GM19035 (cell line): ENCODE results near the gene FKBP1A.
"Not testable (repeated sequence)": the region's sequence is repeated elsewhere in the genome, so short reads cannot be mapped to it uniquely, and the experiment has no call there.

Source experiments
- ATAC-seq: cut with Tn5 transposase; IDR thresholded peaks from one replicate; pipeline ENCODE4 v1.9.1; 2021; ENCODE audit not compliant: unreplicated experiment

The FKBP1A gene

DNA sequence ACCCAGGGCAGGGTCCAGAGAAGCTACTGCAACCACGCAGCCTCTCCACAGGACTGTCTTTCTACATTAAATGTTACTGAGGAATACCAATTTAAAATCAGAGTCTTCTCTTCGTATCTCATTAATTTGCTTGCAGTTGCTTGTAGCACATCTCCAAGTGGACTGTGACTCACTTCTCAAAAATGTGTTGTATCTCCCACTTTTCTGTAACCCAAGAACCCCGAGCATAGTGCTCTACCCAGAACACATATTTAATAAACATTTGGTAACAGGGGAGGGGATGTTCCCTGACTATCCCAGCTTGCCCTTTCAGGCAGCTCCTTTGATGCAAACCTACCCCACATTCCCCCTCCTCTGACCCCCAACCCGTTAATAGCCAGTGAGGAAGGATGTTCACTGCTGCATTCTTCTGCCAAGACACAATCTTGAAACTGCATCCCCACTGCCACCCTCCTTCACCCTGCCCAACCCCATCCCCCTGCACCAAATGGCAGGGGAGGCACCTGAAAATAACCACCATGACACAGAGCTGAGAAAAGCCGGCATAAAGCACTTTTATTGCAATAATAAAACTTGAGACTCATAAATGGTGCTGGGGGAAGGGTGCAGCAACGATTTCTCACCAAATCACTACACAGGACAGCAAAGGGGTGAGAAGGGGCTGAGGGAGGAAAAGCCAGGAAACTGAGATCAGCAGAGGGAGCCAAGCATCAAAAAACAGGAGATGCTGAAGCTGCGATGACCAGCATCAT, 24.2 kb downstream of the FKBP1A start:
- no peak for ATAC-seq

DNA sequence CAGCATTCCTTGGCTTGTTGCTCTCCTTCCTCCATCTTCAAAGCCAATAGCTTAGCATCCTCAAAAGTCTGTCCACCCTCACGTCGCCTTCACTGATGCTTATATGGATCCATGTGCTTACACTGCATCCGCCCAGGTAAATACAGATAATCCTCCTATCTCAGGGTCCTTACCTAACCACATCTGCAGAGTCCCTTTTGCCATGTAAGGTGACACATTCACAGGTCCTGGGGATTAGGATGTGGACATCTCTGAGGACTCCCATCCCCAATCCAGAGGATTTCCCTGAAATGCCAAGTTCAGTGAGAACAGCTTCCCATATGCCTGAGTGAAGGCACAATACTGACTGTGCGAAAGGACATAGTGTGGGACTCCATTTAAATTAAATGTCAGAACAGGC, 25.4 kb downstream of the FKBP1A start:
- no peak for ATAC-seq

DNA sequence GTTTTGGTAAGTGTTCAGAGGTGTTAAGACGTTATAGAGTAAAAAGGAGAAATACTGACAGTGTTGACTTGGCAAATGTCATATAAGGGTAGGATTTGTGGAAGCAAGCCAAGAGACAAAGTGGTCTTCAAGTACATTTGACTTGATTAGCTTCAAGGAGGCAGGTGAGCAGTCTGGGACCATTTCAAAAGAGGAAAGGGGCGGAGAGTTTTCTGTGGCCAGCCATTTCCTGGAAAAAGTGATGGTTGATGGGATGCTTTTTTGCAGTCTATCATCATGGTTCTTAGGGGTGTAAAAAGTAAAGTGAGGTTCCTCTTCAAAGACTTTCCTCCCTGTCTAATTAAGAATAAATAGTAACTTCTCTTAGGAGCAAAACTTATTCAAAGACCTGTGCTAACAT, 28.7 kb downstream of the FKBP1A start:
- no peak for ATAC-seq

DNA sequence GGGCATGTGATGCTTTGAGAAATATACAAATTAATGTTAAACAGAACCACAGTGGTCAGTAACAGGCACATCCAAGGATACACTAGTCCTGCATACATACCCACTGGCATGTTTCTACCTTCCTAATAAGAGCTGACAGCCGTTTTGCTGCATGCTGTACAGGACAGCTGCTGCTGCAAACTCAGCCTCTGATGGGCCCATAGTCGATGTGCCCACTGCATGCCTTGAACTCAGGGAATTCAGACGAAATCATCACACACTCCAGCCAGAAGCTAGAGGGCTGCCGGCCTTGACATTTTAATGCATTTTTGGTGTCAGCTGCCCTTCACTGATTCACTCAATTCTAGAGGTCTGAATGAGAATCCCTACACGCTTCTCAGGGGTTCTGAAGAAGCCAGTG, 29.3 kb downstream of the FKBP1A start:
- no peak for ATAC-seq

DNA sequence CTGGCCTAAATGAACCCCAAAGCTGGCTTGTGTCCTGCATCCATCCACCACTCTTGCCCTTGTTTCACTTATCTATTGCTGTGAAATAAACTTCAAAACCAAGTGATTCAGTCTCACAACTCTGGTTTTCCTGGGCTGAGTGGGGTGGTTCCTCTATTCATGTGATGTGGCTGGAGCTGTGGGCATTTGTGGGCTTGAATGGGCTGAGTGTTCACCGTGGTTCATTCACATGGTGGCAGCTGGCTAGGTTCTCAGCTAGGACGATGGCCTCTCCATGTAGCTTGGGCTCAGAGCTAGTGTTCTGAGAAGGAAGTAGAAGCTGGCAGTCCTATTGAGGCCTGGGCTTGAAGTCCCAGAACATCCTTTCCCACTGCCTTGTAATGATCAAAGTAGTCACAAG, 30.4 kb downstream of the FKBP1A start:
- no peak for ATAC-seq

DNA sequence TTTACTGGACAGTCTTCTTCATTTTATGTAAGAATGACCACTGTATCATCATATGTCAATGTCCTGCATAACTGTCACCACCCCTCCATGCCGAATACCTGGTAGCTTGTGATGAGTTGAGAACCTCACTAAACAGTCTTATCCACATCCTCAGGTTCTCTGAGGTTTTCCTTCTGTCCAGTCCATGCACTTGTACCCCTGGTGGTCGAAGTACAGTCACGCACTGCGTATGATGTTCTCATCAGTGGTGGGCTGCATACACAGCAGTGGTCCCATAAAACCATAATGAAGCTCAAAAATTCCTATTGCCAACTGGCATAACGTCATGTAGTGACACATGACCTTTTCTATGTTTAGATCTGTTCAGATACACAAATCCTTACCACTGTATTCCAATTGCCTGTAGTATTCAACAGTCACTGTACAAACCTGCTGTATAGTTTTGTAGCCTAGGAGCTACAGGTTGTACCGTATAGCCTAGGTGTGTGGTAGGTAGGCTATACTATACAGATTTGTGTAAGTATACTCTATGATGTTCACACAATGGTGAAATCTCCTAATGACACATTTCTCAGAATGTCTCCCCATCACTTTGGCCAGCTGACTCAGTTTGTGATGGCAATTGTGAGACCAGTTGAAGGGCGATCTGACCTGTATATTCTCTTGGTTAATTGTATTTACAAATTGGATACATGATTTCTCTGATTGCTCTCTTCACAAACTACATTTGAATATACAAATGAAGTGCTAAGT, 32.6 kb downstream of the FKBP1A start:
- no peak for ATAC-seq

DNA sequence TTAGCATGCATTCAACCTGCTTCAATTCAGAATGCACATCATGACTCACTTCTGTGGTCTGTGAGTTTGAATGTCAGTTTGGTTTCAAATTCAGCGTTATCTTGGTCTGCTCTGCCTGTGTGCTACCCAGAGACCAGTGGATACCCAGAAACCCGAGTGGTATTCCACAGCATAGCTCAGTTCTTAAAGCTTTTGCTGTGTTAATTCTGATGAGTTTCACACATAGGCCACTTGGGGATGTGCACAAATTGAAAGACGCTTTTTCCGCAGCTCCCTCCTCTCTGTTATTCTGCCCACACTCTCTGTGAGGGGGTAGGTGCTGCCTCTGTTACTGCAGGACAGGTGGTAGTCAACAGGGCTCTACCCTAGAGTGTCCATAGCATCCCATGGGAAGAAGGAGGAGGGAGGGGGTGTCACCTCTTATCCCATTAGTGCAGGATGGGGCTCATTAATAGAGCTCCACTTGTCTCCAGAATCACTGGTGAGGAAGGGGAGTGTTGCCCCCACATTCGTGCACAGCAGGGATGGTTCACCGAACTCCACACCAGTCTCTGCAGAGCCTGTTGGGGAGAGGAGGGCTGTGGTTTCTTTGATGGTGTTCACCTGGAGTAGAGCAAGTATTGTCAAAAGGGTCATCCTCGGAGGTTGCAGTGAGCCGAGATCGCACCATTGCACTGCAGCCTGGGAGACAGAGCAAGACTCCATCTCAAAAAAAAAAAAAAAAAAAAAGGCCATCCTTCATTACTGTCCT, 34.8 kb downstream of the FKBP1A start:
- ATAC-seq, result no peak

DNA sequence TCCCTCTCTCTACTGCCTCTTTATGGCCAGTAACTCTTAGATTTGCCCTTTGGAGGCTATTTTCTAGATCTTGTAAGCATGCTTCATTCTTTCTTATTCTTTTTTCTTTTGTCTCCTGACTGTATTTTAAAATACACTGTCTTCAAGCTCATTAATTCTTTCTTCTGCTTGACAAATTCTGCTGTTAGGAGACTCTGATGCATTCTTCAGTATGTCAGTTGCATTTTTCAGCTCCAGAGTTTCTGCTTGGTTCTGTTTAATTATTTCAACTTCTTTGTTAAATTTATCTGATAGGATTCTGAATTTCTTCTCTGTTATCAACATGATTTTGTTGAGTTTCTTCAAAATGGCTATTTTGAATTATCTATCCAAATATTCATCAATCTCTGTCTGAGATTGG, 38.9 kb downstream of the FKBP1A start:
- ATAC-seq, result no peak

DNA sequence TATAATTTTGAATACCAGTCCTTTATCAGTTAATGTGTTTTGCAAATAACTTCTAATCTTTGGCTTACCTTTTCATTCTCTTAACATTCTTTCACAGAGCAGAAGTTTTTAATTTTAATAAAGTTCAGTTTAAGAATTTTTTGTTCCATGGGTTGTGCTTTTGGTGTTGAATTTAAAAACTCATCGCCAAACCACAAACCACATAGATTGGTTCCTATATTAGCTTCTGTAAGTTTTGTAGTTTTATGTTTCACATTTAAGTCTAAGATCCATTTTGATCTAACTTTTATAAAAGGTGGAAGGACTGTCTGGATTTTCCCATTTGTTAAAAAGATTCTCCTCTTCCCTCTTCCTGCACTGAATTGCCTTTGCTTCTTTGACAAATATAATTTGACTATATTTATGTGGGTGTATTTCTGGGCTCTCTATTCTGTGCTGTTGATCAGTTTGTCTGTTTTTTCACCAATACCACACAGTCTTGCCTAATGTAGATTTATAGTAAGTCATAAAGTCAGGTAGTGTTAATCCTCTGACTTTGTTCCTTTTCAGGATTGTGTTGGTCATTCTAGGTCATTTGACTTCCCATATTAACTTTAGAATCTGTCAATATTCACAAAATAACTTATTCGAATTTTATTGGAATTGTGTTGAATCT, 46.4 kb downstream of the FKBP1A start:
- ATAC-seq, result no peak

DNA sequence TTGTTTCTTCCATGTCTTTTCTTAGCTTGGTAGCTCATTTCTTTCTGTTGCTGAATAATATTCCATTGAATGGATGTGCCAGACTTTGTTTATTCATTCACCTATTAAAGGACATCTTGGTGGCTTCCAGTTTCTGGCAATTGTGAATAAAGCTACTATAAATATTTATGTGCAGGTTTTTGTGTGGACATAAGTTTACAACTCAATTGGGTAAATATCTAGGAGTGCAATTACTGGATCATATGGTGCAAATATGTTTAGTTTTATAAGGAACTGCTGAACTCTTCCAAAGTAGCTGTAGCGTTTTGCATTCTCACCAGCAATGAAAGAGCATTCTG, 47.1 kb downstream of the FKBP1A start:
- ATAC-seq, result no peak

DNA sequence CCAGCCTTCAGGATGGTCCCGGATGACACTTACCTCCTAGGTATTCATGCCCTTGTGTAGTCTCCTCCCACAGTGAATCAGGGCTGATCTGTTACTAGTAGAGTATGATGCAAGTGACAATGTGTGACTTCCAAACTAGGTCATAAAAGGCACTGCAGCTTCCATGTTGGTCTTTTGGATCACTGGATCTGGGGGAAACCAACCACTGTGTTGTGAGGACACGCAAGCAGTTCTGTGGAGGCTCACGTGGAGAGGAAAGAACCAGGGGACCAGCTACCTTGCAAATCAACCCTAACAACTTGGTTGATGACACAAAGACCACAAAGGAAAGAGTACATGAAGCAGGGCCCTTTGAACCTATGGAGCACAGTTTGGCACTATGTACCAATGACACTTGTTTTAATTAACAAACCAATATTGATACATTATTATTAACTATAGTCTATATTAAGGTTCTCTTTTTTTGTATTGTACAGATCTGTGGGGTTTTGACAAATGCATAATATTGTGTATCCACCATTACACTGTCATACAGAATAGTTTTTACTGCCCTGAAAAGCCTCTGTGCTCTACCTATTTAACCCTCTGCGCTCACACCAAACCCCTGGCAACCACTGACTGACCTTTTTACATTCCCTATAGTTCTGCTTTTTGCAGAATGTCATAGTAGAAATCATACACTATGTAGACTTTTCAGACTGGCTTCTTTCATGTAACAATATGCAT, 47.7 kb downstream of the FKBP1A start:
- ATAC-seq, result no peak

DNA sequence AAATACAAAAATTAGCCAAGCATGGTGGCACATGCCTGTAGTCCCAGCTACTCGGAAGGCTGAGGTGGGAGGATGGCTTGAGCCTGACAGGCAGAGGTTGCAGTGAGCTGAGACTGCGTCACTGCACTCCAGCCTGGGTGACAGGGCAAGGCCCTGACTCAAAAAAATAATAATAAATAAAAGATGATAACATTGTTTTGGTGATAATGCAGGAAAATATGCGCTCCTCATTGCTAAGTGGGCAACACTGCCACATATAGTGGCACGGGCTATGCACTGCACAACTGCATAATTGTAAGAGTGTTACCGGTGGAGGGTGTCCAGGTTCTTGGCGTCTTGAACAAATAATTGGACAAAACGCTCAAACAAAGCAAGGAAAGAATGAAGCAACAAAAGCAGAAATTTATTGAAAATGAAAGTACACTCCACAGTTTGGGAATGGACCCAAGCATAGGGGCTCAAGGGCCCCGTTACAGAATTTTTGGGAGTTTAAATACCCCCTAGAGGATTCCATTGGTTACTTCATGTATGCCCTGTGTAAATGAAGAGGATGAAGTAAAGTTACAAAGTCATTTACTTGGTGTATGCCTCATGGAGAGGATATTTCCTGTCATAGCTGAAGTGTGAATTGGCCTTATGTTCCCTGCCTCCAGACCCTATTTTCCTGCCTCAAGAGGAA, 49.3 kb downstream of the FKBP1A start:
- ATAC-seq, result not testable (repeated sequence)

DNA sequence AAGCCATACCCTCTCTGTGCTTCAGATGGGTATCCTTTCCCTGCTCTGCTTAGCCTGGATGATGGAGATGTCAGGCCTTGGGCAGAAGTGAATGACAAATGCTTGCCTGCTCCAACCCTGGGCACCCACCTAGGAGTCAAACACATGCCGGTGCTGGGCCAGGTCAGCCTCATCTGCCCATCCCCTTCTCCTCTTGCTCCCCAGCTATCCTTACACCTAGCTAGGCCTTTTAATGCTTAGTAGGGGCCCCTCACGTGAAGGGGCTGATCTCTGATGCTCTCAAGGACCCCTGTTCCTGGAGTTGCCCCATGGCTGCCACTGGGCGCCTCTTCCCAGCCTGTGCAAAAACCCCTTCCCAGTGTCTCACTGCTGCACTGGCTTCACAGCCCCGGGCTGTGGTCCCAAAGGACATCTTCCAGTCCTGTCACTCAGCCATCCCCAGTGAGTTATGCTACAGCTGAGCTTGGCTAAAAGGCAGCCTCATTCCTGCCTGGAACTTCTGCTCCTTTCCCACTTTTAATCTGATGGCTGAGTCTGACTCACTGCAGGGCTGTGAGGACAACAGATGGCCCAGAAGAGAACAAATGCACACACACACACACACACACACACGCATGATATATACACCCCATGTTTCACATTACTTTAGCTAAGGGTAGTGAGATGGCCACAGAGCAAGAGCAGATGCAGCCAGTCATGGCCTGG, 51.1 kb downstream of the FKBP1A start:
- ATAC-seq, result no peak

DNA sequence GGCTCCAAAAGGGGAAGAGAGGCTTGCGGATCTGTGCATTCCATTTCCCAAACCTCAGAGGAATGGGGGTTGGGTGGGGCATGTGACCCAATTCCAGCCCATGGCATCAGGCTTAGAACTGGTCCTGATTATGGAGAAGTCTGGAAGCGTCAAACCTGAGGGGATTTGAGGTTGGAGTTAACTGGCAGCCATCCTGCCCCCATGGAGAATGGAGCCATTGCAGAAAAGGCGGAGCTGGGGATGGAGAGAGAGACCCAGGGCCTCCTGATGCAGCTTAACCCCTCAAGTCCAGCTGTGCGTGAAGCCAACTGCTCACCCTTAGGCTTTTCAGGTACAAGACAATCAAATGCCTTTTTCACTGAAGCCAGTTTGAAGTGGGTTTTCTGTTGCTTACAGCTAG, 54.1 kb downstream of the FKBP1A start:
- no peak for ATAC-seq

DNA sequence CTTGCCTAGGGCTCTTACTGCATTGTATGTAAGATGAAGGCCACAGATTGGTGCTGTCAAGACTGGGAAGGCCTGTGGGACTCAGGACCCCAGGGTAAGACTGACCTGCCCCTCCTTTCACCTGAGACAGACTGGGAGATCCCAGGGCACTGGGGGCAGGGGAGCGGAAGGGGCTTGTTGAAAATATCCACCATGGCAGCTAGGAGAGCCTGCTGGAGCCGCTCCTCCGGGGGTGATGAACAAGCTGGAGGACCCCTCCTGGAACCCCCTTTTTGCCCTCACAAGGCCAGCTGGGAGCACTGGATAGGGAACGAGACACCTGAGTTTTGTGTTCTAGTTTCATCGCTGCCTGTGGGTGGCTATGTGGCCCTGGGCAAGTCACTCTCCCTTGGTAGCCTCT, 54.8 kb downstream of the FKBP1A start:
- ATAC-seq, result no peak

DNA sequence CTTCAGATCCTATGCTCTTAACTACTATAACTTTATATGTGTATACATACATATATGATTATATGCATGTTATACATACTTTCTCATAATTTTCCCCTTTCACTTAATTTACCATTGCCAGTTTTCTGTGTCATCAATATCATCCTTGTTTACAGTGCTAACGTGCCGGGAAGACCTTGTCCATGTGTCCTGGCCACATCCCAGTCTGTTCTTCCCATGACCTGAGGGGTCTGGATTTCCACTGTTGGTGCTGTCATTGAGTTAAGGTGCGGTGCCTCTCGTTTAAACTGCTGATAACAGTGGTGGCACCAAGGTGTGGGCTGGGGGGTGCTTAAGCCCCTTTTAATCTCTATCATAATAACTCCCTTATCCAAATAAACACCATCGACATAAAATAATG, 55.4 kb downstream of the FKBP1A start:
- no peak for ATAC-seq

DNA sequence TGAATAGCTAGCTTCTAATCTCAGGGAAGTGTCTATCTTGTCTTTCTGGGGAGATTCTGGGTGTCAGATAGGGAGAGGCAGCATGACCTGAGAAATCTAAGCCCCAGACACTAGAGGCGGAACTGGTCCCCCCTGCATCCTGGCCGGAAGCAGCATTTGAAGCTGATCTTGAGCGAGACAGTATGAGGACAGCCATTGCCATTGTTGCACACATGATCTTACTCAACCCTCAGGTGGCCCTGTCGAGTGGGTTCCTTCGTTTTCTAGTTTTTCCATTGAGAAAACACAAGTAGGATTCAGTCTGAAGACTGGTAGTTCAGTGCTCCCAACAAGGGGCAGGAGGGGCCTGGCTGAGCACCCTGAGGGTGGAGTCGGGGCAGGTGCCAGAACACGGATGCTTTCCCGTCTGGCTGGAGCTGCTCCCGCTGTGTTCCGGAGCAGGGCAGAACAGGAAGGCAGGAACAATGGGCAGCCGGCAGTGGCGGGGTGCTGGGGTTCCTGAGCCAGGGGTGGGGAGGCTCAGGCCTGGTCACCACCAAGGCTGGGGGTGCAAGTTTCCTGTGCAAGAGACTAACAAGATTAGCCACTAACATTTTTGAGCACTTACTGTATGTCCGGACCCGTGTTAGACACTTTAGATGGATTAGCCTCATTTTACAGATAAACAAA, 56.0 kb downstream of the FKBP1A start:
- no peak for ATAC-seq

DNA sequence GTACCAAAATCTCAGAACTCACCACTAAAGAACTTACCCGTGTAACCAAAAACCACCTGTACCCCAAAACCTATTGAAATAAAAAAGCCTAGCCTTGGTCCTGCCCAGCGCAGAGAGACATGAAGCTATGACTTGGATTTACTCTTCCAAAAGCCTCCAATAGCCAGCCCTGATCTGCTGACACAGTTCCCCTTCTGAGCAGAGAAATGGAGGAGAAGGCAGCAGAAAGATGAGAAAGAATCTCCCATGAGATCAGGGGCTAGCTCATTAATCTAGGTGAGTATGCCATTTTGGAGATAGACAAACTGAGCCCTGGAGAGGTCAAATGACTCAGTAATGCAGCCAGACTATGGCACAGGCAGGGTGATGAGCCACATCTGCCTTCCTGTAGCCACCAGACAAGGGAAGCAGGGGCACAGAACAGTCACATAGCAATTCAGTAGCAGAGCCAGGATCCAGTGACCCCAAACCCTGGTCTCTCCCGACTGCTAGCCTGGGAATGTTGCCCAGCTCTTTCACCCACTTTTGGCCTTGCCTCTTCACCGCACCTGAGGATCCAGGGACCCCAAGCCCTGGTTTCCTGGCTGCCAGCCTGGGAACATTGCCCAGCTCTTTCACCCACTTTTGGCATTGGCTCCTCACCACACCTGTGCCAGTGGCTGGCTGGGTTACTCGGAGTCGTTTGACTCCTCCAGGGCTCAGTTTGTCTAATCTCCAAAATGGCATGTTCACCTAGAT, 56.7 kb downstream of the FKBP1A start:
- no peak for ATAC-seq

DNA sequence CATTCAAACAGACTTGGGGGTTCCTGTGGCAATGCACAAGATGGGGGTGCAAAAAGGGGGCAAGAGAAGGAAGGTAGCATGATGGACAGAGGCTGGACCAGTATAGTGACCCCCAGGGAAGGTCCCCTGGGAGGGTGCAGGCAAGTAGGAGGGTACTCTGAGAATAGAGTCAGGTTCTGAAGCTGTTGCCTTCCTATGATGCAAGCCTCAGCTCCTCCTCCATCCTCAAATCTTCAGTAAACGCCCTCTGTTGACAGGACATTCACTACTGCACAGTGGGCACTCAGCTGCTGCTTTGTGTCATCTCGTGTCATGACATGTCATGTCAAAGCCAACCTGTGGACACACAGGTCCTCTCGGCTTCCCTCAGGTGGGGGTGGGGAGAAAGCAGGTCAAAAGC, 58.1 kb downstream of the FKBP1A start:
- ATAC-seq, result no peak
